Fibroblast of the conjunctiva (primary cell): ENCODE measurements around the gene RPL29.
"Not testable (repeated sequence)": the region's sequence is repeated elsewhere in the genome, so short reads cannot be mapped to it uniquely, and the experiment has no call there.

Source experiments
- DNase-seq: peaks from one replicate; pipeline ENCODE4 v3.0.0-alpha.2; 2010; ENCODE audit warnings: low read depth

The RPL29 gene

GRCh38 chr3:52005571-52005986 is 9.9 kb upstream of the RPL29 start:
- no peak for DNase-seq

- DNase-seq = no peak
These were observed 9.3 kb upstream of the RPL29 start for GRCh38 chr3:52004906-52005395.

GRCh38 chr3:52004163-52004787 is 8.6 kb upstream of the RPL29 start:
- DNase-seq = no peak

- no peak for DNase-seq
These were observed 7.1 kb upstream of the RPL29 start for GRCh38 chr3:52002748-52003147.

- DNase-seq = peak; percentile 34
These were observed 5.8 kb upstream of the RPL29 start for GRCh38 chr3:52001443-52001974.

GRCh38 chr3:51999846-52000245 is 4.2 kb upstream of the RPL29 start:
- no peak for DNase-seq

- no peak for DNase-seq
These were observed 3.1 kb upstream of the RPL29 start for GRCh38 chr3:51998774-51999173.

GRCh38 chr3:51997935-51998596 is 2.4 kb upstream of the RPL29 start:
- no peak for DNase-seq

GRCh38 chr3:51997172-51997571 is 1.5 kb upstream of the RPL29 start:
- DNase-seq = no peak

- no peak for DNase-seq
These were observed 1.2 kb downstream of the RPL29 start for GRCh38 chr3:51994530-51994929.

GRCh38 chr3:51993657-51994056 is 2.0 kb downstream of the RPL29 start:
- DNase-seq = not testable (repeated sequence)

- DNase-seq = no peak
These were observed 3.5 kb downstream of the RPL29 start for GRCh38 chr3:51992017-51992682.

GRCh38 chr3:51990501-51990971 is 5.2 kb downstream of the RPL29 start:
- DNase-seq = not testable (repeated sequence)

GRCh38 chr3:51988286-51989146 is 7.2 kb downstream of the RPL29 start:
- no peak for DNase-seq

- DNase-seq = no peak
These were observed 8.1 kb downstream of the RPL29 start for GRCh38 chr3:51987568-51987967.

GRCh38 chr3:51986010-51986947 is 9.4 kb downstream of the RPL29 start:
- DNase-seq = no peak

GRCh38 chr3:51985063-51985462 is 10.6 kb downstream of the RPL29 start:
- no peak for DNase-seq

- no peak for DNase-seq
These were observed 11.4 kb downstream of the RPL29 start for GRCh38 chr3:51984269-51984647.

GRCh38 chr3:51983578-51984268 is 12.0 kb downstream of the RPL29 start:
- no peak for DNase-seq
